MCF 10A (cell line): ENCODE measurements around the gene TPSB2. TPM values are rescaled to one million over a fixed set of nuclear protein-coding genes. Genes with fewer than 3 reads are reported as not detected.
"Not testable (repeated sequence)": the region's sequence is repeated elsewhere in the genome, so short reads cannot be mapped to it uniquely, and the experiment has no call there.

ENCODE experiments used
- BruUV-seq: library from RNA; stranded (reverse); fragments of 400-500 nt; replicated peaks from 2 replicates; lab custom pipeline; 2021; lab: Mats Ljungman, UMichigan
- CTCF ChIA-PET: fragments of 300-600 bp; sonication (Branson Sonifier 250); formaldehyde crosslinking; extraction: SDS; loops from one replicate; lab custom pipeline; 2021; ENCODE audit warnings: antibody characterized with exemption, inconsistent platforms; lab: Yijun Ruan, JAX
- POLR2A ChIA-PET: fragments of 300-600, 350-650 bp; sonication (Branson Sonifier 250); formaldehyde crosslinking; extraction: SDS; loops from one replicate; lab custom pipeline; 2020; ENCODE audit warnings: antibody characterized with exemption, inconsistent platforms; lab: Yijun Ruan, JAX
- DNase-seq: peaks from one replicate; pipeline ENCODE4 v3.0.0-alpha.2; 2018; ENCODE audit not compliant: unreplicated experiment
- H3K27ac Mint-ChIP-seq: one replicate; pipeline ENCODE4 v1.8.0; 2022; ENCODE audit warnings: mild to moderate bottlenecking, low read depth, mixed read lengths; ENCODE audit not compliant: unreplicated experiment
- H3K27me3 Mint-ChIP-seq: one replicate; pipeline ENCODE4 v1.8.0; 2022; ENCODE audit warnings: mixed read lengths; ENCODE audit not compliant: insufficient read depth, unreplicated experiment
- H3K36me3 Mint-ChIP-seq: one replicate; pipeline ENCODE4 v1.8.0; 2022; ENCODE audit warnings: mild to moderate bottlenecking, moderate library complexity, mixed read lengths; ENCODE audit not compliant: insufficient read depth, unreplicated experiment
- H3K4me1 Mint-ChIP-seq: one replicate; pipeline ENCODE4 v1.8.0; 2022; ENCODE audit warnings: mixed read lengths; ENCODE audit not compliant: insufficient read depth, unreplicated experiment
- H3K4me3 Mint-ChIP-seq: one replicate; pipeline ENCODE4 v1.8.0; 2022; ENCODE audit warnings: mild to moderate bottlenecking, moderate library complexity, mixed read lengths; ENCODE audit not compliant: unreplicated experiment
- H3K9me3 Mint-ChIP-seq: one replicate; pipeline ENCODE4 v1.8.0; 2022; ENCODE audit warnings: mixed read lengths; ENCODE audit not compliant: unreplicated experiment
- CTCF ChIP-seq: fragments of 200-600 bp; IDR thresholded peaks from one replicate; pipeline ENCODE4 v1.8.0; 2022; ENCODE audit warnings: antibody characterized with exemption, mild to moderate bottlenecking; ENCODE audit not compliant: unreplicated experiment
- intact Hi-C: fragments of 100-400 bp; cut with micrococcal nuclease; formaldehyde crosslinking; loops from 2 replicates; pipeline ENCODE4 v1.14.1; 2022
- total RNA-seq: library from RNA; stranded (reverse); gene quantifications from 2 replicates; pipeline ENCODE4 v1.2.3, GENCODE V29; 2022

Gene TPSB2
- total RNA-seq, 1 experiment from 2014 or later = not detected

DNA sequence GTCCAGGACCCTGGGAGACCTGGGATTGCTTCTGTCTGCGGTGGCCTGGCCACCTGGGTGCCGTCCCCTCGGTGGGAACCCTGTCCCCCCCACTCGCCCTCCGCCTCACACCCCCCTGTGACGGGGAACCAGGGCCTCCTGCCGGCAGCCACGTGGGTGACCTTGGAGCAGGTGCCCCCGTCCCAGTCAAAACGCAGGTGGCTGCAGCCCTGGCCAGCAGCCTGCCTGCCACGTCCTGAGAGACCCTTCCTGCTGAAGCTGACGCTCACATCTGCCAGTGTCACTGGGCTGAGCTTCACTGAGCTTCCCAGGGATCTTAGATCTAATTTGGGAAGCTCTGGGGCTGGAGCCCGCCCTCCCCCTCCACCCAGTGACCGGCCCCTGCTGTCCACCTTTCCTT is 3.3 kb downstream of the TPSB2 start:
- POLR2A ChIA-PET, CTCF ChIA-PET, BruUV-seq, H3K27ac Mint-ChIP-seq, intact Hi-C loops, H3K36me3 Mint-ChIP-seq, H3K4me1 Mint-ChIP-seq, H3K9me3 Mint-ChIP-seq, H3K4me3 Mint-ChIP-seq, DNase-seq: not testable (repeated sequence)
- peaks cover 24% of the 10 kb centered on the region for H3K27me3 Mint-ChIP-seq

GRCh38 chr16:1225728-1226311 is 4.2 kb downstream of the TPSB2 start:
- H3K9me3 Mint-ChIP-seq, H3K36me3 Mint-ChIP-seq, DNase-seq, BruUV-seq, H3K27ac Mint-ChIP-seq, H3K4me3 Mint-ChIP-seq, H3K4me1 Mint-ChIP-seq, intact Hi-C loops, POLR2A ChIA-PET: not testable (repeated sequence)
- CTCF ChIA-PET = interaction anchor here (0.6 kb wide), 1 partner anchor 151 kb away, joined by 3 read pairs; no protein-coding TSS in a partner anchor
- H3K27me3 Mint-ChIP-seq = peaks cover 31% of the 10 kb centered on the region

GRCh38 chr16:1225051-1225451 is 4.9 kb downstream of the TPSB2 start, which contains the start of gene TPSG1:
Gene TPSG1 (minus strand): TSS chr16:1225268. CDS start chr16:1225252, 16 bp downstream.
- no peak within 1 kb of the TSS for H3K27ac Mint-ChIP-seq
- H3K27me3 Mint-ChIP-seq = peaks cover 31% of the 10 kb centered on the region

GRCh38 chr16:1224558-1224957 is 5.4 kb downstream of the TPSB2 start:
- H3K4me3 Mint-ChIP-seq = no peak overlapping the region
- CTCF ChIA-PET = interaction anchor here (0.7 kb wide), 1 partner anchor 563 kb away, joined by 3 read pairs; no protein-coding TSS in a partner anchor
- peaks cover 31% of the 10 kb centered on the region for H3K27me3 Mint-ChIP-seq
- BruUV-seq = no TSS peak
- H3K4me1 Mint-ChIP-seq = peaks cover 5% of the 10 kb centered on the region
- H3K9me3 Mint-ChIP-seq = no peaks in the 10 kb centered on the region
- no peak for DNase-seq
- POLR2A ChIA-PET = no interaction called here
- no peaks in the 10 kb centered on the region for H3K36me3 Mint-ChIP-seq
- H3K27ac Mint-ChIP-seq = no peak overlapping the region
- no peak for TF ChIP-seq CTCF
- intact Hi-C loops = no loop called here

More at GRCh38 chr16:1225051-1225451, 4.9 kb downstream of the TPSB2 start, which contains the start of gene TPSG1:
- BruUV-seq = no TSS peak
- no peak for DNase-seq
- H3K4me3 Mint-ChIP-seq = no peak within 1 kb of the TSS
- no peaks in the 10 kb centered on the region for H3K36me3 Mint-ChIP-seq
- POLR2A ChIA-PET = no interaction called here
- H3K4me1 Mint-ChIP-seq = peaks cover 5% of the 10 kb centered on the region
- TF ChIP-seq CTCF = no peak
- no peaks in the 10 kb centered on the region for H3K9me3 Mint-ChIP-seq
- intact Hi-C loops = no loop called here
- CTCF ChIA-PET = interaction anchor here (0.6 to 0.7 kb wide), 2 partner anchors 150 to 564 kb away, joined by 3 read pairs; no protein-coding TSS in a partner anchor
